Keratinocyte (primary cell): Measurements from ENCODE around the gene POFUT2. TPM values are rescaled to one million over a fixed set of nuclear protein-coding genes. Genes with fewer than 3 reads are reported as not detected.

Experiments
- DNase-seq: peaks from one replicate; pipeline ENCODE4 v3.0.0-alpha.2; 2011; ENCODE audit warnings: low read depth, missing footprints, low spot score
- FAIRE-seq: peaks from 2 replicates; lab custom pipeline; 2011; peaks lifted over from hg19 to GRCh38; lab: Jason Lieb, UNC
- H2AFZ ChIP-seq: 2 replicates; pipeline ENCODE4 v1.6.0; 2012; ENCODE audit warnings: low read length, control low read depth, inconsistent platforms; ENCODE audit not compliant: control insufficient read depth
- H3K27ac ChIP-seq: 2 replicates; pipeline ENCODE4 v1.5.1; 2011; ENCODE audit warnings: low read length; ENCODE audit not compliant: control insufficient read depth, insufficient read depth
- H3K27me3 ChIP-seq: 3 replicates; pipeline ENCODE4 v1.6.0; 2011; ENCODE audit warnings: low read length; ENCODE audit not compliant: control insufficient read depth, insufficient read depth; ENCODE audit errors: extremely low read depth
- H3K36me3 ChIP-seq, 2 experiments: 2 replicates in 1 of 2; 3 replicates in 1 of 2; pipeline ENCODE4 v1.5.1; 2011; ENCODE audit warnings: low read length in 2 of 2, mild to moderate bottlenecking in 1 of 2; ENCODE audit not compliant: control insufficient read depth in 2 of 2, insufficient read depth in 2 of 2; ENCODE audit errors: extremely low read depth in 1 of 2
- H3K4me1 ChIP-seq: 3 replicates; pipeline ENCODE4 v1.5.1; 2011; ENCODE audit warnings: low read length; ENCODE audit not compliant: control insufficient read depth, insufficient read depth; ENCODE audit errors: extremely low read depth
- H3K4me2 ChIP-seq: 3 replicates; pipeline ENCODE4 v1.6.0; 2011; ENCODE audit warnings: low read depth, low read length; ENCODE audit not compliant: control insufficient read depth, insufficient read depth; ENCODE audit errors: extremely low read depth
- H3K4me3 ChIP-seq, 3 experiments: fragments of 200-600 bp in 1 of 3; sonication (generic) in 1 of 3; 2 replicates in 2 of 3; 3 replicates in 1 of 3; pipeline ENCODE4 v1.5.1; 2011 to 2016; ENCODE audit warnings: low read length in 3 of 3, mild to moderate bottlenecking in 3 of 3, control low read depth in 2 of 3, inconsistent platforms in 1 of 3, low read depth in 1 of 3, mixed read lengths in 1 of 3, mixed run types in 1 of 3, moderate library complexity in 1 of 3; ENCODE audit not compliant: control insufficient read depth in 2 of 3, insufficient read depth in 2 of 3; ENCODE audit errors: extremely low read depth in 1 of 3
- H3K79me2 ChIP-seq: 2 replicates; pipeline ENCODE4 v1.6.0; 2012; ENCODE audit warnings: low read length; ENCODE audit not compliant: control insufficient read depth, insufficient read depth
- H3K9ac ChIP-seq: 3 replicates; pipeline ENCODE4 v1.6.0; 2011; ENCODE audit warnings: low read length; ENCODE audit not compliant: control insufficient read depth, insufficient read depth; ENCODE audit errors: extremely low read depth
- H3K9me1 ChIP-seq: 3 replicates; pipeline ENCODE4 v1.6.0; 2011; ENCODE audit warnings: low read length; ENCODE audit not compliant: control insufficient read depth, insufficient read depth; ENCODE audit errors: extremely low read depth
- H3K9me3 ChIP-seq: 2 replicates; pipeline ENCODE4 v1.5.1; 2012; ENCODE audit warnings: low read depth, low read length; ENCODE audit not compliant: control insufficient read depth
- H4K20me1 ChIP-seq: 3 replicates; pipeline ENCODE4 v1.6.0; 2011; ENCODE audit warnings: low read length; ENCODE audit not compliant: control insufficient read depth, insufficient read depth; ENCODE audit errors: extremely low read depth
- CTCF ChIP-seq, 3 experiments: IDR thresholded peaks in 1 of 3; conservative IDR thresholded peaks in 1 of 3; optimal IDR thresholded peaks in 1 of 3; 2 replicates in 2 of 3; 3 replicates in 1 of 3; pipeline versions ENCODE3 to v1.5.1; 2011; ENCODE audit warnings: low read length in 3 of 3, mild to moderate bottlenecking in 3 of 3, moderate library complexity in 2 of 3, control low read depth in 1 of 3, inconsistent platforms in 1 of 3; ENCODE audit not compliant: insufficient read depth in 2 of 3; ENCODE audit errors: extremely low read depth in 1 of 3
- EZH2 ChIP-seq: IDR thresholded peaks from one replicate; pipeline ENCODE4 v1.6.1; 2012; ENCODE audit warnings: inconsistent platforms, mild to moderate bottlenecking, low read length, moderate library complexity
- dilution Hi-C: fragments of 300-500 bp; cut with MboI; formaldehyde crosslinking; loops from one replicate; pipeline ENCODE4 v1.7.0; 2020; ENCODE audit warnings: low sequenced_read_pairs; ENCODE audit not compliant: extremely low pct_ligation_motif_present
- polyA plus RNA-seq, 5 experiments: library from polyadenylated mRNA; depleted of rRNA in 3 of 5; stranded (reverse) in 3 of 5; stranded (forward) in 1 of 5; unstranded in 1 of 5; fragments of >200 nt; gene quantifications; 1 replicate in 1 of 5; 2 replicates in 3 of 5; 3 replicates in 1 of 5; pipeline versions ENCODE4 v1.2.1 to v1.2.3, GENCODE V29; 2011 to 2012; ENCODE audit warnings: missing spikeins in 2 of 5, low read depth in 1 of 5, low replicate concordance in 1 of 5

POFUT2 gene
- polyA plus RNA-seq, 1 donor (not counting 4 experiments of a cell fraction or from before 2014, with no cell fraction given), result 8.8 TPM

GRCh38 chr21:45313682-45314081 lies 26.0 kb upstream of the POFUT2 start:
- dilution Hi-C loops, result no loop called here
- Histone ChIP-seq H3K4me2 (no peak overlapping the region), H3K4me3 (no peak overlapping the region), H3K27me3 (peaks cover 5% of the 10 kb centered on the region), H3K27ac (no peak overlapping the region), H4K20me1 (no peaks in the 10 kb centered on the region), H3K9ac (no peak overlapping the region), H2AFZ (no peak overlapping the region), H3K9me1 (no peaks in the 10 kb centered on the region), H3K4me1 (no peaks in the 10 kb centered on the region), H3K36me3 (no peaks in the 10 kb centered on the region), H3K79me2 (no peaks in the 10 kb centered on the region), H3K9me3 (no peaks in the 10 kb centered on the region)
- DNase-seq, result no peak
- TF ChIP-seq CTCF (optimal IDR thresholded peaks at IDR 0.05 in 1 of 3, IDR thresholded peaks at IDR 0.05 in 1 of 3, conservative IDR thresholded peaks at IDR 0.05 in 1 of 3; ENCODE audit: extremely low read depth in 1 of 3, insufficient read depth in 2 of 3, low read length in 3 of 3), result no peak
- TF ChIP-seq EZH2, result no peak
- no peak for FAIRE-seq

- Histone ChIP-seq H3K27ac (no peak overlapping the region), H3K4me1 (no peaks in the 10 kb centered on the region), H3K4me2 (no peak overlapping the region), H3K79me2 (no peaks in the 10 kb centered on the region), H3K9ac (no peak overlapping the region), H3K36me3 (no peaks in the 10 kb centered on the region), H2AFZ (no peak overlapping the region), H4K20me1 (no peaks in the 10 kb centered on the region), H3K9me3 (no peaks in the 10 kb centered on the region), H3K9me1 (no peaks in the 10 kb centered on the region), H3K27me3 (peaks cover 5% of the 10 kb centered on the region), H3K4me3 (no peak overlapping the region)
- FAIRE-seq (no peak), DNase-seq (no peak)
- TF ChIP-seq CTCF (optimal IDR thresholded peaks at IDR 0.05 in 1 of 3, IDR thresholded peaks at IDR 0.05 in 1 of 3, conservative IDR thresholded peaks at IDR 0.05 in 1 of 3; ENCODE audit: extremely low read depth in 1 of 3, insufficient read depth in 2 of 3, low read length in 3 of 3), result no peak
- TF ChIP-seq EZH2, result no peak
- dilution Hi-C loops, result no loop called here
These were observed 25.3 kb upstream of the POFUT2 start for GRCh38 chr21:45313015-45313414.
